ENCODE results near the gene LRRC8A. TPM values are rescaled to one million over a fixed set of nuclear protein-coding genes. Genes with fewer than 3 reads are reported as not detected.
A peak's percentile ranks its signal among the peaks of the same experiment; 100 is the strongest.

The LRRC8A gene
- total RNA-seq, 4 donors from 2014 or later: 77.3 to 127 (median 108) TPM

DNA sequence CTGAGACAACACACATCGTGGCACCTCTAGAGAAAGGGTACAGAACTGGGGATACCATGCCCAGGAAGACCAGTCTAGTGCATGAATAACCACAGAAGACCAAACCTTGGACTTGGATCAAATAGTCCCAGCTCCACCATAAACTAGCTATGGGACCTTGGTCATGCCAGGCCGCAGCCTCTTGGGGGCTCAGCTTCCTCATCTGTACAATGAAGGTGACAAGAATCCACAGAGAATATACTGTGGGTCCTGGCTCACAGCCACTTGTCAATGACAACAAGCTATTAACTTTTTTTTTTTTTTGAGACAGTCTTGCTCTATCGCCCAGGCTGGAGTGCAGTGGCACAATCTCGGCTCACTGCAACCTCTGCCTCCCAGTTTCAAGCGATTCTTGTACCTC is 4.1 kb upstream of the LRRC8A start:
- Histone ChIP-seq H3K4me1 (peaks cover 25% of the 10 kb centered on the region), H3K9me3 (no peaks in the 10 kb centered on the region), H3K36me3 (no peaks in the 10 kb centered on the region), H3K4me3 (no peak overlapping the region), H3K27me3 (no peaks in the 10 kb centered on the region), H3K27ac (no peak overlapping the region)
- no peak for TF ChIP-seq POLR2A (IDR thresholded peaks at IDR 0.05)
- TF ChIP-seq EP300 (IDR thresholded peaks at IDR 0.05): no peak
- TF ChIP-seq, protein P1, sequence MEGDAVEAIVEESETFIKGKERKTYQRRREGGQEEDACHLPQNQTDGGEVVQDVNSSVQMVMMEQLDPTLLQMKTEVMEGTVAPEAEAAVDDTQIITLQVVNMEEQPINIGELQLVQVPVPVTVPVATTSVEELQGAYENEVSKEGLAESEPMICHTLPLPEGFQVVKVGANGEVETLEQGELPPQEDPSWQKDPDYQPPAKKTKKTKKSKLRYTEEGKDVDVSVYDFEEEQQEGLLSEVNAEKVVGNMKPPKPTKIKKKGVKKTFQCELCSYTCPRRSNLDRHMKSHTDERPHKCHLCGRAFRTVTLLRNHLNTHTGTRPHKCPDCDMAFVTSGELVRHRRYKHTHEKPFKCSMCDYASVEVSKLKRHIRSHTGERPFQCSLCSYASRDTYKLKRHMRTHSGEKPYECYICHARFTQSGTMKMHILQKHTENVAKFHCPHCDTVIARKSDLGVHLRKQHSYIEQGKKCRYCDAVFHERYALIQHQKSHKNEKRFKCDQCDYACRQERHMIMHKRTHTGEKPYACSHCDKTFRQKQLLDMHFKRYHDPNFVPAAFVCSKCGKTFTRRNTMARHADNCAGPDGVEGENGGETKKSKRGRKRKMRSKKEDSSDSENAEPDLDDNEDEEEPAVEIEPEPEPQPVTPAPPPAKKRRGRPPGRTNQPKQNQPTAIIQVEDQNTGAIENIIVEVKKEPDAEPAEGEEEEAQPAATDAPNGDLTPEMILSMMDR (IDR thresholded peaks at IDR 0.05): no peak
- no peak for TF ChIP-seq POLR2AphosphoS5 (IDR thresholded peaks at IDR 0.05)
- WGBS: 88% methylated on average over 5 of the region's 5 CpGs
- DNase-seq (ENCODE audit: low spot score in 2 of 2): no peak

DNA sequence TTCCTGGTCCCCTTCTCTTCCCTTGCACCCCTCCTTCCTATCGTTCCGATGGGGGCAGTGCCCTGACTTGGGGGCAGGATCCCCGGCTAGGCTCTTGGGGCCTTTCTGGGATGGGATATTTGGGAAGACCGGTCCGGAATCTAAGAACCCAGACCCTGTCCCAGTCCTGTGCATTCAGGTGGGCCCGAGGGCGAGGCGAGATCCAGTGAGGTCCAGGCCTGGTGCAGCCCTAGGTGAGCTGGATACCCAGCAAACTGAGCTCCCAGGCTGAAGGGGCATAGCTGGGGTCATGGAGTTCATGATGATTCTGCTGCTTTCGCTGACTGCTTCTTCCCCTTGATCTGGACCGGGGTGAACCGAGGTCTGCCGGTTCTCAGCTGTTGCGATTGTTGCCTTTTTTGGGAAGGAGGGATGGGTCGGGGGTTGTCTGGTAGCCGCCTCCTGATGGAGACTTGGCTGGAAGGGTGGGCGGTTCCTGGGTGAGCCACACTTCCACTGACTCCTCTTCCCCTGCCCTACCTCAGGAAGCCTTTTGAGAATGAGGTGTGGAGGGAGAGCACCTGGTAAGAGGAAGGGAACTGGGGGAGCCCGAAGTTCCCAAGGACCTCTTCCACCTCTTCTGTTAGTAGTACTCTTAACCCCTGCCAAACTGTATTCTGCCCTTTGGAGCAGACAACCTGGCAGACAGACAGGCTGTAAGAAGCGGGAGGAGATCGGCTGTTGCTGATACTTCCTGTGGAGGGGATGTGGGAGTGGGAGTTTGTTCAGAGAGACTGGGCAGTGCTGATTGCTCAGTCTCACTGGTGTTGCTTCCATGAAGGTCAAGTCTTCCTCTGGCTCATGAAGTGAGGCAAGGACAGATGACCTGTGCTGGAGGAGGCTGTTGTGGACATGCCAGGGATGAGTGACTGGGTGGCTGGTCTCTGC is 1.0 kb downstream of the LRRC8A start:
- peaks cover 68% of the 10 kb centered on the region for H3K4me1 ChIP-seq
- H3K27me3 ChIP-seq: no peaks in the 10 kb centered on the region
- peaks cover 16% of the 10 kb centered on the region for H3K36me3 ChIP-seq
- peak overlapping the region; percentile 97 for H3K27ac ChIP-seq
- no peaks in the 10 kb centered on the region for H3K9me3 ChIP-seq
- DNase-seq (ENCODE audit: low spot score in 2 of 2): no peak
- 1% methylated on average over 19 of the region's 19 CpGs for WGBS
- peak overlapping the region; percentile 92 for H3K4me3 ChIP-seq
- TF ChIP-seq, protein P1 (IDR thresholded peaks at IDR 0.05): no peak
- TF ChIP-seq EP300 (IDR thresholded peaks at IDR 0.05): no peak
- no peak for TF ChIP-seq POLR2A (IDR thresholded peaks at IDR 0.05)

DNA sequence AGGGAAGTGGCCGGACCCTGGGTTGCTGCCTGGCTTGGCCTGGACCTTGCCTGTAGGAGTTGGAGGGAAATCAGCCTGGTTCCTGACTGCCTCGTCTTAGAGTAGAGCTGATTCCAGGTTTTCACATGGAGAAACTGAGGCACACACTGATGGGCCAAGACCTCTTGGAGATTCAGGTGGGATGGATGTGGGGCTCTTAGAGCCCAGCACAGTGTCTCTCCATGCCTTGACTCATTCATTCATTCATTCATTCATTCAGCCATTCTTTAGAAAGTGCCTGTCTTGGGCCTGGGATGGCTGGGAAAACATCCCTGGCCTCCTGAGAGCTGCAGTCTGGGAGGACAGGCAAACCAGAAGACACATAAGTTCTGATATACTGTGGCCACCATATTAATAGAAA is 2.2 kb downstream of the LRRC8A start:
- H3K4me1 ChIP-seq: peaks cover 73% of the 10 kb centered on the region
- H3K4me3 ChIP-seq: peak overlapping the region; percentile 92
- TF ChIP-seq POLR2AphosphoS5 (IDR thresholded peaks at IDR 0.05) (no peak), EP300 (IDR thresholded peaks at IDR 0.05) (no peak), POLR2A (IDR thresholded peaks at IDR 0.05) (no peak)
- TF ChIP-seq, protein P1 (IDR thresholded peaks at IDR 0.05): no peak
- no peak for DNase-seq (ENCODE audit: low spot score in 2 of 2)
- peaks cover 16% of the 10 kb centered on the region for H3K36me3 ChIP-seq
- no peaks in the 10 kb centered on the region for H3K9me3 ChIP-seq
- 69% methylated on average over 2 of the region's 2 CpGs for WGBS
- H3K27me3 ChIP-seq: no peaks in the 10 kb centered on the region
- H3K27ac ChIP-seq: no peak overlapping the region

DNA sequence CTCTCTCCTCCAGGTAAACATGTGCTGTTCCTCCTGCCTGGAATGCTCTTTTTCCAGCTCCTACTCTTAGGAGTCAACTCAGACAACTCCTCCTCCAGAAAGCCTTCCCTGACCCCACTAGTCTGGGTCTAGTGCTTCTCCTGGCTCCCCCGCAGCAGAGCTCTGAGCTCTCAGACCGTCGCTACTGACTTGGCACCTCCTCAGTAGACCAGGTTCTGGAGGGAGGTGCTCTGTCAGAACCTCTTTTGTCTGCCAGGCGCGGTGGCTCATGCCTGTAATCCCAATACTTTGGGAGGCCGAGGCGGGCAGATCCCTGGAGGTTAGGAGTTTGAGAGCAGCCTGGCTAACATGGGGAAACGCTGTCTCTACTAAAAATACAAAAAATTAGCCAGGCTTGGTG is 3.4 kb downstream of the LRRC8A start:
- 83% methylated on average over 5 of the region's 8 CpGs for WGBS
- peaks cover 75% of the 10 kb centered on the region for H3K4me1 ChIP-seq

DNA sequence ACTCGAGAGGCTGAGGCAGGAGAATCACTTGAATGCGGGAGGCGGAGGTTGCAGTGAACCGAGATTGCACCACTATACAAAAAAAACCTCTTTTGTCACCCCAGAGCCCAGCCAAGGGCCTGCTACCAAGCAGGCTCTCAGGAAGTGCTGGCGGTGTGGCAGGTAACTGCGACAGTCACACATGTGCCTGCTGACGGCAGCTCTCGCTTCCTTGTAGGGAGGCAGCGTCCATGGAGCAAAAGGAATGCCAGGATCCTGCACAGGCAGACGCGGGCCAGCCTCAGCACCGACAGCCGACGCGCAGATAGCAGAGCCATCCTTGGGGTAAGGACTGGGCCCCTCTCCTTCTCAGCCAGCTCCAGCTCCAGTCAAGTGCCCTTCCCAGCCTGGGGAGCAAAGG is 3.9 kb downstream of the LRRC8A start:
- H3K4me1 ChIP-seq: peaks cover 75% of the 10 kb centered on the region
- TF ChIP-seq POLR2A (IDR thresholded peaks at IDR 0.05) (no peak), EP300 (IDR thresholded peaks at IDR 0.05) (no peak), POLR2AphosphoS5 (IDR thresholded peaks at IDR 0.05) (no peak)
- TF ChIP-seq, protein P1 (IDR thresholded peaks at IDR 0.05): no peak
- no peak for DNase-seq (ENCODE audit: low spot score in 2 of 2)
- H3K27ac ChIP-seq: peak overlapping the region; percentile 11
- H3K4me3 ChIP-seq: no peak overlapping the region
- H3K27me3 ChIP-seq: no peaks in the 10 kb centered on the region
- H3K9me3 ChIP-seq: no peaks in the 10 kb centered on the region
- WGBS: 84% methylated on average over 9 of the region's 15 CpGs
- peaks cover 16% of the 10 kb centered on the region for H3K36me3 ChIP-seq

More for the DNA sequence above, 3.4 kb downstream of the LRRC8A start:
- H3K36me3 ChIP-seq: peaks cover 16% of the 10 kb centered on the region
- no peak for TF ChIP-seq EP300 (IDR thresholded peaks at IDR 0.05)
- TF ChIP-seq, protein P1 (IDR thresholded peaks at IDR 0.05): no peak
- TF ChIP-seq POLR2A (IDR thresholded peaks at IDR 0.05): no peak
- TF ChIP-seq POLR2AphosphoS5 (IDR thresholded peaks at IDR 0.05): no peak
- H3K4me3 ChIP-seq: no peak overlapping the region
- H3K27ac ChIP-seq: peak overlapping the region; percentile 11
- DNase-seq (ENCODE audit: low spot score in 2 of 2): no peak
- H3K9me3 ChIP-seq: no peaks in the 10 kb centered on the region
- H3K27me3 ChIP-seq: no peaks in the 10 kb centered on the region
